Activated CD4-positive, alpha-beta T cell treated with anti-CD3 and anti-CD28 coated beads, Interleukin-2, amount 50 U/mL, for 48 hours (primary cell): ENCODE data around the gene GSG1L.

Experiments
- DNase-seq, 2 experiments: peaks; one replicate each; pipeline ENCODE4 v3.0.0-alpha.2; 2020

GSG1L gene

DNA sequence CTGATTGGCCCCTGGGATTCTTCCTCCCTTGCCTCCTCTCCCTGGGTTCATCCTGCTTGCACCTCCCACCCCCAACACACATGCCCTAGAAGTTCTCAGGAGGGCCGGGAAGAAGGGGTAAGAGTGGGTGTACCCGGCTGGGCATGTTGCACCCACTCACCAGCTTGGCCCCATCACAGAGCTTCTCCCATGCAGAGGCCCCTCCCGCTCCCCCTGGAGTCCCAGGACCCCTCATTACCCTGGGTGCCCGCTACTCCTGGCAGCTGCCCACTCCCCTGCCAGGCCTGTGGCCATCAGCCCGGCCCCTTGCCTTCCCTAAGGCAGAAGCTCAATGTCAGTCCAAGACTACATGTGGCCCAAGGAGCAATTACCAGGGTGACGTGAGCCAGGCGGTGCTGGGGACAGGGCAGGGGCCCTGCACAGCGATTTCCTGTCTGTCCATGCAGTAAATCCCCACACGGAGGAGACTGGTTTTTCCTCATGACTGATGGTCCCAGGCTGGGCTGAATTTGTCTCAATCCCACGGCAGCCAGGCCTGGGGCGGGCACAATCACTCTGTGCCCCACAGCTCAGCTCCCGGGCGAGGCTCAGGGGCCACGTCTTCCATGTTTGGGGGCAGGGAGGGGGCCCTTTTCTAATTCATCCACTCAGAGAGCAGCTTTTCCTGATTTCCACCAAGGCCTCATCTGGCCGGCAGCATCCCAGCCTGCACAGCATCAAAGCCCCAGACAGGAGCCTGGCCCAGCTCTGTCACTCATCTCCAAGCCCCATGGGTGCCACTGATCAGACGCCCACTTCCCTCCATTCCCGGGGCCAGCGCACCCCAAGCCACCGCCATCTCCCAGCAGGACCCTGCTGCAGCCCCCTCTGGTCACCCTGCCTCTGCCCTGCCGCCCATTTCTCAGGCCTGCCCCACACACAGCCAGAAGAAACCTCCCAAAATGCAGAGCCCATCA lies 278.9 kb downstream of the GSG1L start:
- no peak for DNase-seq

DNA sequence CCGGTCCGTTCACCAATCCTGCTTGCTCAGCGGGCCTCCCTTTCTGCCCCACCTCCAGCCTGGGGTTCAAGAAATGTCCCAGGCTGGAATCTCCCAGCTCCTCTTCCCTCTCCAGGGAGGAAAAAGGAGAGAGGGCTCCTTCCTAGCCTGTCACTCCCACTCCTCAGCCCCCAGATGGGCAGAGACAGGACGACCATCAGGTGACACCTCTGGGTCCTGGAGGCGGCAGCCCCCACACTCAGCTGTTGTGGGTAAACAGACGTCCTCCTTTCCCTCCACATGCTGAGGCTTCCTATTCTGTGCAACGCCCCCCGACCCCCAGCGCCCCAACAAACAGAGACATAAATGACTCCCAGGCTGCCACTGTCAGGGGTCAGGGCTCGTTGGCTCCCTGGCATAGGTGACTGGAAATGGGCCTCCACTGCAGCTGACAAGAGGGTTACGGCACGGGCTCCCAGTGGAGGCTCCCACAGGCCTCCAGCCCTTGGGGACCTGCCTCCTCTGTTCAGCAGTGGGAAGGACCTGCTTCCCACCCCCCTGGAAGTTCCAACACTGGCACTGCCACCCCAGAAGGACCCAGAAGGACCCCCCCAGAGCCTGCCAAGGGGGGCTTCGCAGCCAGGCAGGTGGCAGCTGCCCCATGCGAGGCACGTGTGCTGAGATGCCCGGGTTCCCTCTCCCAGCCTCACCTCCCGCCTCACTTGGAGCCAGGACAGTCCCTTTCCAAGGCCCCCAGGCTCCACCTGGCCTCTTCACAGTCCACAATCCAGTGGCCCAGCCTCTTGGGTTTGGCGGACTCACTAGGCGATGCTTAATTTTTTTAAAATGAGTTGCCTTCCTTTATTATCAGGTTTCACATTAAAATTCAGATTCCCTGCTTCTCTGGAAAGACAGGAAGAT lies 281.3 kb downstream of the GSG1L start:
- no peak for DNase-seq

DNA sequence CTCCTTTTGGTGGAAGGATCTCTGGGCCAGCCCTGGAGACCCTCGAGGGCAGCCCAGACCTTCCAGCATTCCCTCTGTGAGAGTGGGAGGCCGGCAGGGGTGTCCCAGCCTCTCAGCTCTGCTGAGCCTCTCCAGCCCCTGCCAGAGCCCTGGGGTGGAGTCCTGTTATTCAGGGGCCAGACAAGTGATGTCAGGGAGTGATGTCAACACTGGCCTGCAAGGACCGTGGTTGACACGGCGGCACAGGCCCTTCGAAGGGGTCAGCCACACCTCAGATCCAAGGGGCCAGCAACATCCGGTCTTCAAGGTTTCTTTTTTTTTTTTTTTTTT lies 282.4 kb downstream of the GSG1L start:
- no peak for DNase-seq

DNA sequence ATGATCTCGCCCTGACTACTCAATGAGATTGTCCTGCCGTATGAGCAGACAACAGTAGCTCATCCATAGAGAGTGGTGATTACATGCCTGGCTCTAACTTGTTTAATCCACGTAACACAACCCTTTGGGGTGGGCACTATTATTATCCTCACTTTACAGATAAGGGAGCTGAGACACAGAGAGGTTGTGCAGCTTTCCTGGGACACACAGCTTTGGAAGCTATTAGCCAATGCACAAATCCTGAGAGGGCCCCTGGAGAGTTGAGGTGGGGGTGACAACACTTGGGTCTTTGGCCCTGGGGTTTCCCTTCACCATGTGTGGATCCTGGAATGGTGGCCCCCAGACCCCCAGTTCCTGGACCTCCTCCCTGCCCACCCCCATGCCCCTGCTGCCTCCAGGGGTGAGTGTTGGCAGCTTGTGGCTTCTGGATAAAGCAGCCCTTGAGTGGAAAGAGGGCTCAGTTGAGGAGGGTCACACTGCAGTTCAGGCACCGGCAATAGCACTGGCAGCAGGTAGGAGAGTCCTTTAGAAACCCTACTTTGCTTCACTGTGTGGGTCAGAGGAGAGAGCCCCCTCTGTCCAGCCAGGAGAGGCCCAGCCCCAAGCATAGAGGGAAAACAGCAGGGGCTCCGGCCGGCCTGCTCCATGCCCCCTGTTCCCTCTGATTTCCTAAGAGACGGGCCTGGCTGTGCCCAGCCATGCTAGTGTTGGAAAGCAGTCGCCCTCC lies 282.9 kb downstream of the GSG1L start:
- DNase-seq: no peak

DNA sequence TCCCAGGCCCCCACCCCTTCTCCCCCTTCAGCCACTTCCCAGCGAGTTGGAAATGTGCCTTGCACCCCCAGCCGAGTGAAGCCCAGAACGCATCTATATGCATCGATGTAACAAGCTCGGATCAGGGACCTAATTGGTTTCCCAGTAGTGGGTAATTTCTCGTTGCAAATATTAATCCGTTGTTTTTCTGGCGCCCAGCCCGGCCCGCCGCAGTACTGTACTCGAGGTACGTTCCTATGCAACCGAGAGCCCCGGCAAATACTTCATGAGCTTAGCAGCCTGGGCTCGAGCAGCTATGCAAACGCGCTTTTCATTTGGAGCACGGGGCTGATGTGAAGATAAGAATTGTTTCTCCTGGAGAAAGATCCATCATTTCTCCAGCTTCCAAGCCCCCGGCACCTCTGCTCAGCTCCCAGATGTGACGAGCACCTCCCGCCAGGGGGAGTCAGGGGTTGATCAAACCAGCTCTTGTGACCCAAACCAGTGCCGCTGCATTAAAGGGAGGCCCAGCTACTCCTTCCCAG lies 283.8 kb downstream of the GSG1L start:
- DNase-seq: no peak

DNA sequence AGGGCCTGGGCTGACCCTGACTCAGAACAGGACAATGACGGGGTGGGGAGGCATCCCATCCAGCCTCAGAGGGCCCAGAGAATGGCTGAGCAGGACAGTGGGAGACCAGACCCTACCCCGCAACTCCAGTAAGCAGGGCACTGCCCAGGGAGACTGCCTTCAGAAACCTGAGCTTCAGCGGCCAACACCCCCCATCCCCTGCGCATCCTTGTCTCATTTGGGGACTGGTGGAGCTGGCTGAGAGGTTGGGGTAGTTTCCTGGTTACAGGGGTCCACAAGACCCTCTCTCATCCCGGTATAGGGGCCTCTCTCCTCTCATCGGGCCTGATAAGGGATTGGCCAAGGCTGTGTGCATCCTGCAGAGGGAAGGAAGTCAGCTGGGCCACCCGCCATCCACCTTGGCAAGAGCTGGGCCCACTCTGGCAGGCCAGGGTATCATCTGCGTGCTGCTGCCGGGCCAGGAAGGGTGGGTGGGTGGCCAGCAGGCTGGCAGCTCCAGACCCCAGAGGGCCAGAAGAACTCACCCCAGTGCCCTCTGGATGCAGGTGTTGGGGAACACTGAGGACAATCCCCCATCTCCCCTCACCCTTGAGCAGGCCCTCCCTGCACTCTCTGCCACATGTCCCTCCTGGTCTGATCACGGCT lies 284.5 kb downstream of the GSG1L start:
- no peak for DNase-seq

DNA sequence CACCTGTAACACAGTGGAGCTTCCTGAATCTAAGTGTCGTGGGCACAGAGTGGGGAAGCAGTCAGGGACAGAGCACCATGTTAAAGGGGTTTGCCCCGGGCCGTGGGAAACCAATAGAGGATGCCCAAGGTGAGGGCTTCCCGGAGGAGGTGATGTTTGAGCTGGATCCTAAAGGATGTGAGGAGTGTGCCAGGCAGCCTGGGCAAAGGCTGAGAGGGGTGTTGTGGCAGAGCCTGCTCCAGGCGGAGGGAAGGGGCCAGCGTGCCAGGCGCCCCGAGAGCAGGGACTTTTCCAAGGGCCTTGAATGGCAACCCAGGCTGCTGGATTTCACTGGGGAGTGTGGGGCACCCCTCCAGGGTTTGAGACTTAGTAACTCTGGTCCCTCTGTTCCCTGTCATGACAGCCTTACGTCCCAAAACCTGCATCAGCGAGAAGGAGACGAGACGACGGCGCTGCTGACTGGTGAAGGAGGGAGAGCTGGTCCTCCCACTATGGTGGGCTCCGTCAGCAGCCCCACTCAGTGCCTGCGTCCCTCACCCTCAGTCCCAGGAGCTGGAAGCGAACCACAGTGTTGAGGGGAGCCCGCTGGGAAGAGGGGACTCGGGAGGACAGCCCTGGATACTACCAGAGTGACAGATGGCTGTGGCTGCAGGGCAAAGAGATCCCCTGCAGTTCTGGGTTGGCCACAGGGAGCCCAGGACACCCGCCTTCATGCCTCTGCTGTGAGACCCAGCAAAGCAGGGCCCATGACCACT lies 285.2 kb downstream of the GSG1L start:
- no peak for DNase-seq

DNA sequence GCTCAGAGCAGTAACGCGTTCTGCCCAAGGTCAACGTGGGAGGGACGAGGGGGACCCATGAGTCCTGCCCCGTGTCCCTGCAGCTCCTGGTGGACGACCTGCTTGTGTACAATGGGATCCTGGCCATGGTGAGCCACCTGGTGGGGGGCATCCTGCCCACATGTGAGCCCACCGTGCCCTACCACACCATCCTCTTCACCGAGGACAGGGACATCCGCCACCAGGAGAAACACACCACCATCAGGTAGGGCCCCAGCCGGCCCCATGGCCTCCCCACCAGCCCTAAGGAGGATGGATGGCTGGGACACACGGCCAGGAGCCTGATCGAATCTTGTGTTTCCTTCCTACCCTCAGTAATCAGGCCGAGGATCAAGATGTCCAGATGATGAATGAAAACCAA lies 286.0 kb downstream of the GSG1L start:
- DNase-seq: no peak

DNA sequence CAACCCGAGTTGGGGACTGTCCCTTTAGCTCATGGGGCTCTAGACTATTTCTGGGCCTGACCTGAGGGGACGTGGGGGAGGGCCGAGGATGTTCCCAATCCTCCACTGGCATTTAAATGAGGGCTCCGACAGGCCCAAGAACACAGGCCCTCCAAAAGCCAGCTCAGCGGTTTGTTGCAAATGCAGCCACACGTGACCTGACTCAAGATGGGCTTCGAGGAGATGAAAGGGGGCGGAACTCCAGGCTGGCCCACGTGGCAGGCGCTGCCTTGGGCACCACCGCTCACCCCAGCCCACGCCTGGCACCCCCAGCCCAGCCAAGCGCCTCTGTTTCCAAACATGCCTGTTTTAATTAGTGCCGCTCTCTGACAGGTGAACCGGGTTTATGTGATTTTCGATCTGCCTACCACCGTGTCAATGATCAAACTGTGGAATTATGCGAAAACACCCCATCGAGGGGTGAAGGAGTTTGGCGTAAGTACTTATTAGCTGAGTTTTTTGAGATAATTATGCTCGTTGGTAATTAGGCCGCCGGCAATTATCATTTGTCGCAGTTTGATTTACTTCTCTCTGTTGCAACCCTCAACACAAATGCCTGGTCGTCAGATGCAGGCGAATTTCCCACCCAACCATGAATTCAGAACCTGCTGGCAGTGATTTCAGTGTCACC lies 286.8 kb downstream of the GSG1L start:
- no peak for DNase-seq

DNA sequence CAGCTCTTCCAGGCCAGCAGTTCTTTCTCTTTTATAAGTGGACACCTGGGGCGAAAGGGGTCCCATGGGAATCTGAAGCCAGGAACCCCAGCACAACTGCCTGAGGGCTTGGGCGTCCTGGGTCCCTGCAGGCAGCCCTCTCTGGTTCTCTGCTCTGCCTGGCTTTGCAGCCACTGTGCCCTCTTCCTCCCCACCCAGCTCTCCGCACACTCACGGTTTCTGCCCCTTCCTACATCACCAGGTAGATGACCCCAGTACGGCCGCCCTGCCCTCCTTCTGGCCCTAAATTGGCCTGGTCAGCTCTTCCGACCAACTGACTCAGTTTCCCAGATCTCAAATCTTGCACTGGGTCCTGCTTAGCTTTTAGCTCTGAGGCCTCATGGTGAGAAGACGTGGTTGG lies 288.3 kb downstream of the GSG1L start:
- no peak for DNase-seq

DNA sequence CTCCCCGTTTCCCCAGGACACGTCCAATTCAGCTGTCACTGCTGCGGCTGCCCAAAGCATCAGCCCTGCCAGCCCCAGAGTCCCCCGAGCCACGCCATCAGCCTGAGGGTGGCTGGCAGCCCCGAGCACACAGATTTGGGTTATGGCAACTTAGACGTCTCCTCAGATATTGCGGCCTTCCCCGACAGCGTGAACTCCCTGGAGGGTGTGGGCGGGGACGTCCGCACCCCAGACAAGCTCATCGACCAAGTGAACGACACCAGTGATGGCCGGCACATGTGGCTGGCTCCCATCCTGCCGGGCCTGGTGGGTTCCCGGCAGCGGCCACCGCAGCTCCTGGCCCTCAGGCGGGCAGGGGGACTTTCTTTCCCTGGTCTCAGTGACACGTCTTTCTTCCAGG lies 288.7 kb downstream of the GSG1L start:
- no peak for DNase-seq

DNA sequence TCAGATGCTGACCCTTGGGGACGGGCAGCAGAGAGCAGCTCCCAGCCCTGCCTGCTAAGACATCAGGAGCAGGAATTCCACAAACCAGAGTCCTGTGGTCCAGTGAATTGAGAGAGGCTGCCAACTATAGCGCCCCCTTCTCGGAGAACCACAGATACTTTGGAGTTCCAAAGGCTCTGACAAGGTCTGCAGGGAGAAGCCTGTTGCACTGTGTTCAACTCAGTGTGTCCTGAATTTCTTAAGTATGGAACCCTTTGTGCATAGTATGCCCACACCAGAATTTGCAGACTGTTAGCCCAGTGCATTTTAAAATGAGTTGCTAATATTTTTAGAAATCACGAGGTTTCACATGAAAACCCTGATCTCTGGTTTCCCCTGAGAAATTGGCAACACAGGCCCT lies 290.2 kb downstream of the GSG1L start:
- DNase-seq: no peak

DNA sequence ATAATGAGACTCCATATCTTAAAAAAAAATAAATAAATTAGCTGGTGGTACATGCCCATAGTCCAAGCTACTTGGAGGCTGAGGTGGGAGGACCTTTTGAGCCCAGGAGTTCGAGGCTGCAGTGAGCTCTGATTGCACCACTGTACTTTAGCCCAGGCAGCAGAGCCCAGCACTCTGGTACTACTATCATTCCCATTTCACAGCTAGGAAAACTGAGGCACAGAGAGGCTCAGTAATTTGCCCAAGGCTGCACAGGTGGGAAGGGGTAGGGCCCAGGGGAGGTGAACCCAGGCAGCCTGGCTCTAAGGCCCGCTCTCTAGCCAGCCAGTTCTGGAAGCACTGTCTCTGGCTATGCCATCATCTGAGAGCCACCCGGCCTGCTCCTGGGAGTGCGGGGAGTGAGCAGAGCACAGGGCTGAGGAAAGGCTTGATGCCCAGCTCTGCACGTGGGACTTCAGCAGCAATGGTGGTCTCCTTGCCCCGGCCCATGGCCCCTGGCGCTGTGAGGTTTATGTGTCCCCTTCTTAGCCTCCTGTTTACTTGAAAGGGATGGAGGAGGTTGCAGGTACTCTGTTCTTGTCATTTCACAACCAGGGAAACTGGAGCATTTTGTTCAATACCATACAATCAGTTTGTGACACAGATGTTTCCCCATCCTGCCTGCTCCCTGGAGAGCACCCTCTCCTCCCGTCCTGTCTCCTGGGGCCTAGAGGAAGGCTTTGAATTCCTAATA lies 291.3 kb downstream of the GSG1L start:
- DNase-seq: no peak

DNA sequence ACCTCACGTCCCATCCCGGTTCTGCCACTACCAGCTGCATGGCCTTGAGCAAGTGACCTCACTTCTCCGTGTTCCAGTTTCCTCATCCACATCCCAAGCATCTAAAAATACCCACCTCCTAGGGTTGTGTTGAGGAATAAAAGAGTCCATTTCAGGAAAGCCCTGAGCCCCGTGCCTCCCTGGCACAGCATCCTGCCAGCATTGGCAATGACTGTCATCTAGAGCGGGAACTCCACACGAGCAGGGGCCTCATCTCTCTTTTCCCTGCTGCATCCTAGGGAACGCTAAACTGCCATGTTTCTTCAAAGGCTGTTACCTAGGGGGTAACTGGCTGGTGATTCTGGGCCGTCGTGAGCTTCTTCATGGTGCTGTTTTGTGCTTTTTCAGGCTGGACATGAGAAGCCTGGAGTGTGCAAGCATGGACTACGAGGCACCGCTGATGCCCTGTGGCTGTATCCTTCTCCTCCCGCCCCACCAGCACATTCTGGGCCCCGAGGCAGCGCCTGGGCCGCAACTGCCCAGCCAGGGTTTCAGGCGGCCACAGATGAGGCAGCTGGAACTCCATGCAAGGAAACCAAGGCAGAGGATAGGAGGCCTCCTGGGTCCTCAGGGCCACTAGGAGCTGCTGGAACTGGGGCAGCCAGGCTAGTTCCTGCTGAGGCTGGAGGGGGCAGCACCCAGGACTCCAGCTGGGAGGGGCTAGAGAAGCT lies 292.2 kb downstream of the GSG1L start:
- no peak for DNase-seq

DNA sequence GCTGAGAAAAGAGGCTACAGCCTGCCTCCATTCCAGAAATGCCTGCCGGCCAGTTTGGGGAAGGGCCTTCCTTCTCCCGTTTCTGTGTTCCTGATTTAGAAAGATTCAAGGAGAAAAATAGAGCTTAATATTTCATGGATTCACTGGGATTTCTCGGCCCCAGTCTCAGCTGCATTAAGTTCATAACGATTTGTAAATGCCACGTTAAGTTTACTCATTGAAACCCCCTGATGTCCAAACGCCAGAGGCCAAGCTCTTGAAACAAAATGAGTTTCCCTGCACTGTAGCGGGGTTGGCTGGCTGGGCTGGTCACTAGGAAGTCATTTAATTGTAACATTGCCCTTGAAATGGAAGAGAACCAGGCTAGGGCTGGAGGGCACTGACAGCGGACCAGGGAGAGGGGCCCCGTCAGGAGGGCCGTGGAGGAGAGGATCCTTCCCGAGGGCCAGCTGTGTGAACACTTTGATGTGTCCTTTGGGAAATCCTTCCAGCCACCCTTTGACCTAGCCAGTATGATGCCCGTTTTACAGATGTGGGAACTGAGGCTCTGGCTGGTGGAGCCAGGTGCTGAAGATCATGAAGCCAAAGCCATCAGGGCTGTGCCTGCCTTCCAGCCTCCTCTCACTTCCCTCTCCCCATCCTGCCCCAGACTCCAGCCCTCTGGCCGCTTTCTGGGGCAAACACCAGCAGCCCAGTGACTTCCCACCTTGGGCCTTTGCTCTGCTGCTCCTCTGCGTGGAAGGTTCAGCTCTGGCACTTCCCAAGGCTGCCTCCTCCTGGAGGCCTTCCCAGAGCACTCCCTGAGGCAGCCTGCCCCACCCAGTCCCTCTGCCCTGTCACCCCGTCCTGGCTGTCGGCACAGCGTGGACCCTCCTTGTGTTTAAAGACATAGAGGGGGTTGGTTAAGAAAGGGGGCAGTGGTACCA lies 293.0 kb downstream of the GSG1L start:
- no peak for DNase-seq

DNA sequence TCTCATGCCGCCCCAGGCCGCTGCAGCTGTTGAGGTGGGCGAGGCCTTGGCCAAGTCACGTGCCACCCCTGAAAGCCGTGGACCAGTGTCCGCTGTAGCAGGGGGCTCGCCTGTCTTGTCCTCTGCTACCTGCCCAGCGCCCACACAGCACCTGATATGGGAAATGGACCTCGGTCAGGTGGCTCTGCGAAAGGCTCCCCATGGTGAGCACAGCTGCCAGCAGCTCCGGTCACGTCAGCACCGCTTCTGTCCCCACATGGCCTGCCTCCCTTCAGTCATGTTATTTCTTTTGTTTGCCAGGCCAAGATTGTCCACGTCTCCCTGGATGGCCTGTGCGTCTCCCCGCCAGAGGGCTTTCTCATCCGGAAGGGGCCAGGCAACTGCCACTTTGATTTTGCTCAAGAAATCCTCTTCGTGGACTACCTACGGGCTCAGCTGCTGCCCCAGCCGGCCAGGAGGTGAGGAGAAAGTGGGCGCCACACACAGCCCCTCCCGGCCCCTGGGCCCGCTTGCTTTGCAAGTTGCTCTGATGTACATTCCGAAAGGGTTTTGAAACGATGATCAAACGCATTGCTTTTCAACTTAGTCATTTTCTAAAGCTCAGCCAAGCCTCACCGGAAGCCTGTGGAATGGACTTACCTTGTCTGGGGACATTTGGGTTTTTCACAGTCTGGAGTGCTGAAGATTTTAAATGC lies 293.8 kb downstream of the GSG1L start:
- no peak for DNase-seq

DNA sequence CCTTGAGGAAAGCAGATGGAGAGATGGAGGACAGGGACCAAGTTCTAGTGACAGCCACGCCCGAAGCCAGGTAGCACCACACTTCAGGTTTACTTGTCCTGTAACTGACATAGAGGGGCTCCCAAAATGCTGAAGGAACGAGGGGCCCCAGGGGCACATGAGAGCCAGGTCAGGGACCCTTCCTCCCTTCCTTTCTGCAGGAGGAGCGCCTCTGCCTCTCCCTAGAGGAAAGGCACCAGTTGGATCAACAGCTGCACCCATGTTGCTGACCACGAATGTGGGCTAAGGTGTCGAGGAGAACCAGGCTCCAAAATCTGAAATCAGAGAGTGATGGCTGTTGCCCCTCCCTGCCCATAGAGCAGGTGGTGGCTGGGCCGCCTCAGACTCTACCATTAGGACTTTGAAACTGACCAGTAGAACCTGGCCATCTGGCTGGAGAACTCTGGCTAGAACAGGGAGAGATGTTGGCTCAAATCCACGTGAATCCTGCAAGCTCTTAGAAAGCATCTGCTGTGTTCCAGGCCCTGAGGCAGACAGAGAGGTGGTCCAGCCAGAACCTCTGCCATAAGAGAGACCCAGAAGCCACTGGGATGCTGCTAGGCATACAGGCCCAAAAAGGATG lies 294.8 kb downstream of the GSG1L start:
- DNase-seq: no peak
